Fibroblast of pulmonary artery (primary cell): ENCODE measurements around the gene CEP162.
"Not testable (repeated sequence)": the region's sequence is repeated elsewhere in the genome, so short reads cannot be mapped to it uniquely, and the experiment has no call there.

Source experiments
- DNase-seq: peaks from one replicate; pipeline ENCODE4 v3.0.0-alpha.2; 2010; ENCODE audit warnings: low read depth
- H3K4me3 ChIP-seq: replicated peaks from 2 replicates; pipeline ENCODE4 v1.5.1; 2011; ENCODE audit warnings: low read depth, mild to moderate bottlenecking, control low read depth, low read length, moderate library complexity
- CTCF ChIP-seq: IDR thresholded peaks from 2 replicates; pipeline ENCODE4 v1.5.1; 2011; ENCODE audit warnings: mild to moderate bottlenecking, control low read depth, low read length, inconsistent platforms; ENCODE audit errors: missing control alignments

CEP162 gene

GRCh38 chr6:84182001-84182400 lies 45.4 kb downstream of the CEP162 start:
- TF ChIP-seq CTCF: no peak
- DNase-seq: no peak
- H3K4me3 ChIP-seq: no peak overlapping the region

GRCh38 chr6:84177241-84177640 lies 50.2 kb downstream of the CEP162 start:
- no peak for DNase-seq
- no peak for TF ChIP-seq CTCF

GRCh38 chr6:84172574-84172973 lies 54.9 kb downstream of the CEP162 start:
- H3K4me3 ChIP-seq: no peak overlapping the region
- DNase-seq: no peak
- TF ChIP-seq CTCF: no peak

More at GRCh38 chr6:84177241-84177640, 50.2 kb downstream of the CEP162 start:
- no peak overlapping the region for H3K4me3 ChIP-seq

GRCh38 chr6:84172080-84172479 lies 55.4 kb downstream of the CEP162 start:
- TF ChIP-seq CTCF: no peak
- DNase-seq: no peak
- no peak overlapping the region for H3K4me3 ChIP-seq

- no peak overlapping the region for H3K4me3 ChIP-seq
- TF ChIP-seq CTCF: no peak
- DNase-seq: no peak
Observed at GRCh38 chr6:84167457-84167856, 60.0 kb downstream of the CEP162 start.

- H3K4me3 ChIP-seq: no peak overlapping the region
- no peak for DNase-seq
- TF ChIP-seq CTCF: no peak
Observed at GRCh38 chr6:84166395-84166794, 61.0 kb downstream of the CEP162 start.

GRCh38 chr6:84164328-84164727 lies 63.1 kb downstream of the CEP162 start:
- not testable (repeated sequence) for DNase-seq, H3K4me3 ChIP-seq

GRCh38 chr6:84161190-84161589 lies 66.3 kb downstream of the CEP162 start:
- no peak for TF ChIP-seq CTCF
- no peak overlapping the region for H3K4me3 ChIP-seq
- no peak for DNase-seq
